ENCODE results near the gene MRLN.
A peak's percentile ranks its signal among the peaks of the same experiment; 100 is the strongest.

MRLN gene

GRCh38 chr10:59711871-59712494 is 41.3 kb downstream of the MRLN start:
- H3K27ac ChIP-seq: no peak overlapping the region
- no peak overlapping the region for H3K4me3 ChIP-seq (ENCODE audit: low read depth in 1 of 2, low read length in 1 of 2)
- H3K36me3 ChIP-seq: no peaks in the 10 kb centered on the region
- H3K9me3 ChIP-seq: no peaks in the 10 kb centered on the region
- peaks cover 0 to 7% of the 10 kb centered on the region in 2 experiments for H3K4me1 ChIP-seq (ENCODE audit: control insufficient read depth in 1 of 2, insufficient read depth in 1 of 2, low read depth in 1 of 2, low read length in 1 of 2)
- H3K27me3 ChIP-seq: peaks cover 68% of the 10 kb centered on the region
- TF ChIP-seq CTCF (IDR thresholded peaks at IDR 0.05): no peak

DNA sequence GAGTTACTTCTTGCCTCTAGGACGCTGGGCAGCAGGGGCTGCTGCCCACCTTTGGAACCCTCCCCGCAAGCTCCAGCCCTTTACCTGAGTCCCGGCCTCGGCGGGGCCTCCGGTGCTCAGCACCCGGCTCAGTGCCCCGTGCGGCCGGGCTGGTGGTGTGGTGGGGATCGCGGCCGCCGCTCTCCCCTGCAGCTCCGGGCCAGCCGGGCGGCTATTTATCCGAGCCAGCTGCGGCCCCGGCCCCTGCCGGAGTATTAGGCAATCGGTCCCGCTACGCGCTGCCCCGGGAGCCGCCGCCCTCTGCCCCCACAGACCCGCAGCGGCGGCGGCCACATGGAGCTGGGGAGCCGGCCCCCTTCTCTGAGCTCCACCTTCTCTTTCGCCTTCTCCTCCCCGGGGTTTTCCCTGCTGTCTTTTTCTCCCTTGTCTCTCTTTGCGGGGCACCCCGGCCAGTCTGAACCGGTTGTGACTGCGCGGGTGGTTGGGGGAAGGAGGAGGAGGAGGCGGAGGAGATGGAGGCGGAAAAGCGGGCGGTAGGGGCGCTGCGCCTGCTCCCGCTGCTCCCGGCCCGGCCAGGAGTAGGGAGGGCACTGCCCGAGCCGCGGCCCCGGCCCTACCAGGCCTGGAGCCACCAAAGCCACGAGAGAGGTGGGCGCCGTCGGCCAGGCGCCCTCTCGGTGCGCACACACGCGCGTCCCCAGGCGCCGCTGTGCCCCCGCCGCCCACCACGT is 43.7 kb downstream of the MRLN start, which contains the start of gene SLC16A9:
Gene SLC16A9 (minus strand): TSS at position 456 of the 731 bp plus-strand sequence. CDS start 25,559 bp downstream, outside the sequence.
- Histone ChIP-seq H3K27ac (no peak within 1 kb of the TSS), H3K4me3 (ENCODE audit: low read depth in 1 of 2, low read length in 1 of 2) (peak within 1 kb of the TSS in 1 of 2 experiments; percentile 12), H3K9me3 (no peaks in the 10 kb centered on the region), H3K36me3 (no peaks in the 10 kb centered on the region), H3K27me3 (peaks cover 68% of the 10 kb centered on the region), H3K4me1 (ENCODE audit: control insufficient read depth in 1 of 2, insufficient read depth in 1 of 2, low read depth in 1 of 2, low read length in 1 of 2) (peaks cover 0 to 7% of the 10 kb centered on the region in 2 experiments)
- TF ChIP-seq CTCF (IDR thresholded peaks at IDR 0.05): no peak

GRCh38 chr10:59708816-59709394 is 44.4 kb downstream of the MRLN start:
- Histone ChIP-seq H3K36me3 (no peaks in the 10 kb centered on the region), H3K4me3 (ENCODE audit: low read depth in 1 of 2, low read length in 1 of 2) (peak overlapping the region in 1 of 2 experiments; percentile 12), H3K4me1 (ENCODE audit: control insufficient read depth in 1 of 2, insufficient read depth in 1 of 2, low read depth in 1 of 2, low read length in 1 of 2) (peaks cover 0 to 7% of the 10 kb centered on the region in 2 experiments), H3K27ac (no peak overlapping the region), H3K27me3 (peaks cover 68% of the 10 kb centered on the region), H3K9me3 (no peaks in the 10 kb centered on the region)
- TF ChIP-seq CTCF (IDR thresholded peaks at IDR 0.05): no peak

DNA sequence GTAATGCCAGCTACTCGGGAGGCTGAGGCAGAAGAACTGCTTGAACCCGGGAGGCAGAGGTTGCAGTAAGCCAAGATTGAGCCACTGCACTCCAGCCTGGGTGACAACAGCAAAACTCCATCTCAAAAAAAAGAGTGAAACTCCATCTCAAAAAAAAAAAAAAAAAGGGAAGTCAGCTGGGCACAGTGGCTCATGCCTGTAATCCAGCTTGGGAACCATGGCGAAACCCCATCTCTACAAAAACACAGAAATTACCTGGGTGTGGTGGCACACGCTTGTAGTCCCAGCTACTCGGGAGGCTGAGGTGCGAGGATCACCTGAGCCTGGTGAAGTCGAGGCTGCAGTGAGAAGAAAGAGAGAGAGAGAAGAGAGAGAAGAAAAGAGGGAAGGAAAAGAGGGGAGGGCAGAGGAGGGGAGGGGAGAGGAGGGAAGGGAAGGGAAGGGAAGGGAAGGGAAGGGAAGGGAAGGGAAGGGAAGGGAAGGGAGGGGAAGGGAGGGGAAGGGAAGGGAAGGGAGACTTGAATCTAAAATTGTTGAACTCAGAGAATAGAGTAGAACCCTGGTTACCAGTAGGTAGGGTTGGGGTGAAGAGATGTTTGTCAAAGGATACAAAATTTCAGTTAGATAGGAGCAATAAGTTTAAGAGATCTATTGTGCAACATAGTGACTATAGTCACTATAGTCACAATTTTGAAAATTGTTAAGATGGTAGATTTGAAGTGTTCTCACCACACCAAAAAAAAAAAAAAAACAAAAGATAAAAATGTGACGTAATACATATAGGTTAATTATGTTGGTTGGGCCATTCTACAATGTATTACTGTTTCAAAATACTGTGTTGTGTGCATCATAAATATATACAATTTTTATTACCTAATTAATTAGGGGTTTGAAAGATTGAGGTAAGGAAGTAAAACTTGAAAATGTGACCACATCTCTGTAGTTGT is 46.1 kb downstream of the MRLN start:
- Histone ChIP-seq H3K4me3 (ENCODE audit: low read depth in 1 of 2, low read length in 1 of 2) (no peak overlapping the region), H3K36me3 (no peaks in the 10 kb centered on the region), H3K4me1 (ENCODE audit: control insufficient read depth in 1 of 2, insufficient read depth in 1 of 2, low read depth in 1 of 2, low read length in 1 of 2) (peaks cover 0 to 7% of the 10 kb centered on the region in 2 experiments), H3K27me3 (peaks cover 51% of the 10 kb centered on the region), H3K9me3 (no peaks in the 10 kb centered on the region), H3K27ac (no peak overlapping the region)
- TF ChIP-seq CTCF (IDR thresholded peaks at IDR 0.05): no peak

GRCh38 chr10:59705931-59706330 is 47.3 kb downstream of the MRLN start:
- Histone ChIP-seq H3K27ac (no peak overlapping the region), H3K9me3 (no peaks in the 10 kb centered on the region)
- no peak for TF ChIP-seq CTCF (IDR thresholded peaks at IDR 0.05)

More at GRCh38 chr10:59705931-59706330, 47.3 kb downstream of the MRLN start:
- Histone ChIP-seq H3K4me3 (ENCODE audit: low read depth in 1 of 2, low read length in 1 of 2) (no peak overlapping the region), H3K4me1 (ENCODE audit: control insufficient read depth in 1 of 2, insufficient read depth in 1 of 2, low read depth in 1 of 2, low read length in 1 of 2) (peaks cover 0 to 7% of the 10 kb centered on the region in 2 experiments), H3K27me3 (peaks cover 39% of the 10 kb centered on the region), H3K36me3 (no peaks in the 10 kb centered on the region)

Data from neutrophil (primary cell).